ENCODE results near the gene RAP1B.

RAP1B gene

DNA sequence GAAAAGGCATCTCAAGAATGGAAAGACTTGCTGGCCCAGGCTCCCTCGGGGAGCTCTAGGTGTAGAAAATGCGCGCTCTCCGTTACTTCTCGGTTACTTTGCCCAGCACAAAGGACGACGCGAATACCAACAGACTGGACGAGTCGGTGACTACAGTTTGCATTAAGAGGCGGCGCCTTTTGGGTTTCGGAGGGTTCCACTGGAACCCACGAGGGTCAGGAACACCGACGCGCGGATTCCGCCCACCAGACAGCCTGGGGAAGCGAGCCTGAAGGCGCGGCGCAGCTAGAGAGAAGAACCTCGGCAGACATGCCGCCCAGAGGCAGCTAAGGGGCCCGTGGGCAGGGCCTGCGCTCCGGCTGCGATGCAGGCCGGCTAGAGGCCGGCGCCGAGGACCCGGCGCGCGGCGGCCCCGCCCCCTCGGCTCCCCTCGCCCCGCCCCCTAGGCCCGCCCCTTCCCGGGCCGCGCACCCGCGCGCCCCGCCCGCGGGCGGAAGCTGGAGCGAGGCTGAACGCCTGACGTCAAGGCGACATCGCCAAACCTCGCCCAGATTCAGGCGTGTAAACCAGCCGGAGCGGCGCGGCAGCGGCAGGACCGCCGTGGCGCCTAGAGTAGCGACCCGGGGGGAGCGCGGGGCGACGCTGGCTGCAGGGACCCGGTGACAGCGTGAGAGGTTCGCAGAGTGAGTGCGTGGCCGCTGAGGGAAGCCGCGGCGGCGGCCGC, at the start of gene RAP1B:
Gene RAP1B, plus strand, starts transcription at position 530 of the 724 bp plus-strand sequence. CDS start 37,826 bp downstream, outside the sequence.
- peak; percentile 46 for DNase-seq

GRCh38 chr12:68561830-68562229, 48.9 kb upstream of the RAP1B start:
- no peak for DNase-seq

DNA sequence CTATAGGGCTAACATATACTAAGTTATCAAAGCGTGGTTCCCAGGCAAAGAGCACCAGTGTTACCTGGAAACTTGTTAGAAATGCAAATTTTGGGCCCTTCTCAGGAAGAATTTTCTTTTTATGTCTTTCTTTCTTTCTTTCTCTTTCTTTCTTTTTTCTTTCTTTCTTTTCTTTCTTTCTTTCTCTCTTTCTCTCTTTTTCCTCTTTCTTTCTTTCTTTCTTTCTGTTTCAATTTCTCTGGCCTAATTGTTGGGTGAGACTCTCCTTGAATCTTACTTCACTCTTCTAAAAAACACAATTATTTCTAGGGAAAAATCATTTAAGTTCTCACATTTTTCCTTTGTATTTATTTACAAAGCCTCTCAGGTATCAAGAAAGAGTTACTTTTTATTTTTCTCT, 46.5 kb upstream of the RAP1B start:
- DNase-seq: no peak

DNA sequence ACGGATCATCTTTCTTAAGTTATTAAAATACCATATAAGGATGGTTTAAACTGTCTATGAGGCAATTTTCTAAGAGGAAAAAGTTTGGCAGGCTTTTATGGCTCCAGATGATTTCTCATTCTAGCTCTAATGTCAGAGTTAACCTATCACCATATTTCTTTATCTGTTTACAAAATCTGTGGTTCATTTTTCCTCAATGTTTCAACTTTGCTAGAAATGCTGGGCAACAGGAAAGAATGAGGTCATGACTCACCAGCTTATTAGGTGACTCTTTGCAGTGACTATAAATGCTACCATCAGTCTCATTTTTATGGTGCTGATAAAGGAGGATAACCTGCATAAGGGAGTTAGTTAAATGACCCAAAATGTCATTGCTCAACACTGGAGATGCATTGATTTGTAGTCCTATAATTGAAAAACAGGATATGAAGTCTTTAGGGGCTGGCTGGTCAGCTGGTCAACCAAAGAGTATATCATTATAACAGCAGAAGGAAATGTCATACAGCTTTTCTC, 45.3 kb upstream of the RAP1B start:
- no peak for DNase-seq

- DNase-seq: no peak
Measured at GRCh38 chr12:68568922-68569569, 41.7 kb upstream of the RAP1B start.

- no peak for DNase-seq
Measured at GRCh38 chr12:68572661-68573060, 38.0 kb upstream of the RAP1B start.

GRCh38 chr12:68573406-68573805, 37.3 kb upstream of the RAP1B start:
- DNase-seq: no peak

DNA sequence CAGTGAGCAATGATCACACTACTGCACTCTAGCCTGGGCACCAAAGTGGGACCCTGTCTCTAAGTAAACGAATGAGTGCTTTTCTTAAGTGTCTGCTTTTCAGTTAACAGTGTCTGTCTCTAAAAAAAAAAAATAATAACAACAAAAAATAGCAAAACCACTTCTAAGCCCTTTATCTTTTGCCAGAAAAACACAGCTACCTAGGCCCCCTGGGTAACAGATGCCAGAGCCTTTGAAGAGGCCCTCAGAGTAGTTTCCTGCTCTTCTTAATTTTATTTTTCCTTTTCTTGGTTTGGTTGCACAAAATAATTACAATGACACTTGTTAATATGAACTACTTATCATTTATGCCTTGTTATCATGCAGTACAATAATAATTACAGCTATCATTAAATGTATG, 32.8 kb upstream of the RAP1B start:
- DNase-seq: no peak

DNA sequence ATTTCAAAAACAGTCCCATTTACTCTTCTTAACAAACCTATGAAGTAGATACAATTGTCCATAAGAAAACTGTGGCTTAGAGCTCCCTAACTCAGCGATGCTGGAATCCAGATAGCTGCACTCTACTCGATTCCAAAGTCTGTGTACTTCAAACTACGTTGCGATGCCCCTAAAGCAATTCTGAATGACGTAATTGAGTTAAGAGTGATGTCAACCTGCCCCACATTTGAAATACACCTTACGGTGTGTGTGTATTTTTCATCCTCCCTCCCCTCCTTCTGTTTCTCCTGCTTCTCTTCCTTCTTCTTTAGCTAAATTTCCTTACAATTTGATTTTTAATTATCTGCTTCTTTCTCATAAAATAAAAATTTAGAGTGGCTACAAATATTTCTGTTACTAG, 31.9 kb upstream of the RAP1B start:
- DNase-seq: no peak

DNA sequence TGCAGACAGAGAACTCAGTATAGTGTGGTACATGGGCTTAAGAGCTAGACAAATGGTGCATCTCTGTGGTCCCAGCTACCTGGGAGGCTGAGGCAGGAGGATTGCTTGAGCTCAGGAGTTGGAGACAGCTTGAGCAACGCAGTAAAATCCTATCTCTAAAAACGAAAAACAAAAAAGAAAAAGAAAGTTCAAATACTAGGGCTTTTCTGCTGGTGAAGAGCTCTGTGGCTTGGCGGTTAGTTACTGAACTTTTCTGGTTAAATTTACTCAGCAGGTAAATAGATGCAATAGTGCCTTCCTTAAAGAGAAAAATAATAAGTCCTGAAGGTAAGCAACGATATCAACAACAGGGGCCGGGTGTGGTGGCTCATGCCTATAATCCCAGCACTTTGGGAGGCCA, 31.4 kb upstream of the RAP1B start:
- DNase-seq: no peak

- no peak for DNase-seq
Measured at GRCh38 chr12:68580911-68581310, 29.8 kb upstream of the RAP1B start.

GRCh38 chr12:68581926-68582325, 28.8 kb upstream of the RAP1B start:
- DNase-seq: no peak

DNA sequence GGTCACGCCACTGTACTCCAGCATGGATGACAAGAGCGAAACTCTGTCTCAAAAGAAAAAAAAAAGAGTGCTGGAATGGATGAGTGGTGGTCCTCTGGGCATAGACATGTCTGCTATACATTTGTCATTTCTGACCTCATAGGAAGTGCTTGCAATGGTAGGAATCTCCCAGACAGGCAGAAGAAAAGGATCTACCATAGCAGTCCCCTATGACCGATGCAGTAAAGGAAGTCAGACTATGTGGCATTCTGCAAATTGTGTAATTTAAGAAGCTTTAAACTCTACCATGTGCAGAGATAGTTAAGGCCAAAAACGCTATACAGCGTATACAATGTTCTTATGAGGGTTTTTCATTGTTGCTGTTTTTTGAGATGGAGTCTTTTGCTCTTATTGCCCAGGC, 24.7 kb upstream of the RAP1B start:
- DNase-seq: no peak

DNA sequence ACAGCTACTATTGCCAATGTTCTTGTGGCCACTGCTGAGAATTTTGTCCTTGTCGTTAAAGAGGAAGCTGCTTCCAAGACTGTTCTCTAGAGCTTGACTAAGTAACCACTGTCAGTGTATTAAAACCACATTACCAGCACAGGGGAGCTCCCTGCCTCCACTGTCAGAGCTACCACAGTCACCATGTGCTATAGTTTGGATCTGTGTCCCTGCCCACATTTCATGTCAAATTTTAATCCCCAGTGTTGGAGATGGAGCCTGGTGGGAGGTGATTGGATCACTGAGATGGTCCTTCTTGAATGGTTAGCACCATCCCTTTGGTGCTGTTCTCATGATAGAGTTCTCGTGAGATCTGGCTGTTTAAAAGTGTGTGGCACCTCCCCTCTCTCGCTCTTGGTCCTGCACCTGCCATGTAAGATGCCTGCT, 23.2 kb upstream of the RAP1B start:
- no peak for DNase-seq

DNA sequence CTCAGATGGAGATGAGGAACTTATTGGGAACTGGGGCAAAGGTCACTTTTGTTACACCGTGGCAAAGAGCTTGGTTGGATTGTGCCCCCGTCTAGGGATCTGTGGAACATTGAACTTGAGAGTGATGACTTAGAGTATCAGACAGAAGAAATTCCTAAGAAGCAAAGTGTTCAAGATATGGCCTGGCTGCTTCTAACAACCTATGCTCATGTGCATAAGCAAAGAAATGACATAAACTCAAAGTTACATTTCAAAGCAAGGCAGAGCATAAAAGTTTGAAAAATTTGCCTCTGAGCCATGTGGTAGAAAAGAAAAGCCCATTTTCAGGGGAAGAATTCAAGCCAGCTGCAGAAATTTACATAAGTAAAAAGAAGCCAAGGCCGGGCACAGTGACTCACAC, 21.5 kb upstream of the RAP1B start:
- no peak for DNase-seq

DNA sequence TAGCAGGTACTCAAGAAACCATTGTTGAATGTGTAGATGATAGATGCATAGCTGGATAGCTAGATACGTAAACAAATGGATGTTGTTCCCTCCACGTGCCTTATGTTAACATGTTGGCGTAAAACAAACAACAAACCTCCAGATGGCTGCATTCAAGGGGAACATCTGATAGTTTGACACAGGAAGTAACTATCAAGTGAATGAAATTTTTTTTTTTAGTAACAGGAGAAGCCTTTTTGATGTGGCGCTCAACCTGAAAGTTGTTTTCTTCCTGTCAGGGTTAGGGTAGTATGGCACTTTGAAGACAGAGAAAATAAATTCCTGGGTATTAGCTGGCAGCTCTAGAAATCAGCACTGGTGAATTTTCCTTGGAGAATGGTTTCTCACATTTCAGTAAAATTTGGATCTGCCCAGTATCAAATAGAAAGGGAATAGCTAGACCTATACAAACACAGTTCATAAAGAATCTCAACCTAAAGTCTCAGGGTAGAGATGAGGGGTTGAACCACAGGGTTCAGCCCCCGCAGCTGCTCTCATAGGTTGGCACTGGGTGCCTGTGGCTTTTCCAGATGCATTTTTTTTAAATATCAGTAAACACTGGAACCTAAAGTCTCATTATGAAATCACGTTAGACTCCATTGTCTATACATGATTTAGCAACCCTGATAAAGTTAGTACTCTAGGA, 18.8 kb upstream of the RAP1B start:
- DNase-seq: no peak

DNA sequence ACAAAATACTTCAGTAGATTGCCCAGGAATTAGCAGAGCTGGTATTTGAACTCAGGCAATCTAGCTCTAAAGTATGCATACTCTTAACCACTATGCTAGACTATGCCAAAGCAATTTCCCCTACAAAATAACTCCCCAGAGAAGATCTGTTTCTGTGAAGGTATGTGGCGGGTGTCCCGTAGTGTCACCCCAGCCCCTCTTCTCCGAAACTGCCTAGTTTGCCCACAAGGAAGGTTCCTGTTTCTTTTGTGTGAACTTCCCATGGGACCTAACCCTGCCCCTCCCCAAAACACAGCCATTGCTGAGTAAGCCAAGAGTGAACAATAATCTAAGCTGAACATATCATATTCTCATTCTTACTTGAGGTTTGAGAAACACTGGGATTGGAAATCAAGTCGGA, 15.5 kb upstream of the RAP1B start:
- DNase-seq: no peak

DNA sequence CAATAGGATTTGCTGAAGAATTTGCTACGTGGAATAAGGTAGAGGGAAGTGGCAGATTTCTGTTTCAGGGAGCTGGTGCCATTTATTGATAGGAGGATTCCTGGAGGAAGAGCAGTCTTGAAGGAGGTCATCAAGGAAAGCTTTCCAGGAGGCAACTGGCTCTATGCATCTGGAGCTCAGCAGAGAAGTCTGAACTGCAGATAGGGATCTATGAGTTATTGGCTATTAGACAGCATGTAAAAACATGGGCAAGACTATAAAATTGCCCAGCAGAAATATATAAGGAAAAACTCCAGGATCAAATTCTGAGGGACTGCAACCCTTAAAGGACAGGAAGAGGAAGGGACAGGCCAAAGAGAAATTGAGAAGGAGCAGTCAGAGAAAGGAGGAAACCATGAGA, 8.9 kb upstream of the RAP1B start:
- no peak for DNase-seq

DNA sequence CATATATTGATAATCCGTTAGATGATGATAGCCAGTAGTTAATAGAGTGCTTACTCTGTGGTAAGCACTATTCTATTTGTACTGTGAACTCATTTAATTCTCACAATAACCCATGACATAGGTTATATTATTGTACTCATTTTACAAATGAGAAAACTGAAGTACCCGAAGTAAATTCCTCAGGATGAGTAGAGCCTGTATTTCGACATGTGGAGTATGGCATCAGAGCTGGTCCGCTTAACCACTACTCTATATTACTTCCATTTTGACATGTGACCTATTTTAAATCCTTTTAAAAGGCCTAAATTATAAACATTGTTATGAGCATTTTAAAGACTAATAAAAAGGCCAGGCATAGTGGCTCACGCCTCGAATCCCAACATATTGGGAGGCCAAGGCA, 8.0 kb upstream of the RAP1B start:
- no peak for DNase-seq

DNA sequence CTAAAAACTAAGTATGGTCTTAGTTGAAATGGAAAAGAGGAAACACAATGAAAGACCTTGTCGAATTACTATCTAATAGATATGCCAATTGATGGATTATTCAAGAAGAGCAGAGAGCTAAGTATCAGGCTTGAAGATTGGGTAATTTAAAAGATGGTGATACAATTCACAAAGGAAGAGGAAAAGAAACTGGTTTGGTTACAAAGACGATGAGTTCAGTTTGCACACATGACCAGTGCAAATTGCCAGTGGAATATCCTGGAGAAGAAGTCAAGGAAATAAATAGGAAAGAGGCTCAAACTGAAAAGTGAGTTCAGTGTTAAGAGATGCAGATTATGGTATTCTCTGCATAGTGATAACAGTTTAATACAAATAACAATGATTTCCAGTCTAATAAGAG, 2.5 kb upstream of the RAP1B start:
- DNase-seq: no peak

DNA sequence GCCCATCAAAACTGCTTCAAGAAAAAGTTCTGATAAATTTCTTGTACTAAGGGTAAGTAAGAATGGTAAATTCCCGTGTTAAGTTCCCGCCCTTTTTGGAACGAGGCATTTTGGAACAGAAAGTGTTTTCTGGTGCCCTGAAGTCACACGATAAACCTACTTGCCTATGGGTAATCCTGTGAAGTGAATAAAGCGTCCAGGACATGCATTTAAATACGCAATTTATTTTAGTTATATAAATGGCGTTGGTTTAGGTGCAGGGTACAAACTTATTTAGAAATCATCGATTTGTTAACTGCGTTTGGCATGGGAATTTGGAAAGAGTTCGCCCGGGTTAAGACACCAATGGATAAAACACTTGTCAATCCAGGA, 715 bp upstream of the RAP1B start:
- DNase-seq: no peak

DNA sequence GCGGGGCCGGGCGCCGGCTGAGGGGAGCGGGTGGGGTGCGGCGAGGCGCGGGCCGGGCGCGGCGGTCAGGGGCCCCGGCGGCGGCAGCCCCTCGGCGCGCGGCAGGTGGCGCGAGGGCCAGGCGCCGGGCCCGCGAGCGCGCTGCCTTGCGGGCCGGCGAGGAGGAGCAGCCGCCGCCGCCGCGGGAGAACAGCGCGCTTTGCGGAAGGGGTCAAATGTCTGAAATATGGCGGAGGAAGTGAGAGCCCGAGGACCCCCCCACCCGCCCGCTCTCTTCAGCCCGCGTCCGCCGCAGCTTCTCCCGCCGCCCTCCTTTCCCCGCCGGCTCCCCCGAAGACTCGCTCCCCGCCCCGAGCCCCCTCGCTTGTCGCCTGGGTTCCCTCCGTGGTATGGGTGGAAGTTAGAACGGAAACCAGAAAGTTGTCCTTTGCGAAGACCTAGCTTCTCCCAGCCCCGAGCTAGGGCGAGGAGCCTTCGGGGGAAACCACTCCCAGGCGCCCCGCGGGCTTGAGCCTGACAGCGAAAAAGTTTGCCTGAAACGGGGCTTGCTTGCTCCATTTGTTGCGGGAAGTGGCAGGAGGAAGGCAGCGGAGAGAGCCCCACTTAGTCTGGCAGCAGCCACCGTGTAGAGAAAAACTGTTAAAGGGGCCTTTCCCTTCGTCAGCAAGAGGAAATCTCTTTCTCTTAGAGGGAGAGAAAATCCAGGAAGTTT, 551 bp downstream of the RAP1B start:
- no peak for DNase-seq

DNA sequence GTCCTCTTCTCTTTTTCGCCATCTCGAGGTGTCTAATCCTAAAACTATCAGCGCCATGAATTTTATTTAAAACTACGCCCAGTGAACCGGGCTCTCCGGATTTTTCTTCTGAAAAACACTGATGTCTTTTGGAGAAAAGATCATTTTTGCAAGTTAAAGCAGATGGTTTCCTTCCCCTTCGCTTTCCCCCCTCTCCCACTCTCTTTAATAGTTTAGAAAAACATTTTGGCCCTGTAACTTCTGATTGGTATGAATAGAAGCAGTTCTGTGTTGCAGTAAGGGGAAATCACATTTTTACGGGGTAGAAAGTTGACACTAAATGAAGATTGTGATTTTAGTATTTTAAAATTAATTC, 1.1 kb downstream of the RAP1B start:
- DNase-seq: no peak

GRCh38 chr12:68612202-68612601, 1.5 kb downstream of the RAP1B start:
- no peak for DNase-seq
